ENCODE measurements around the gene PRKCB.
"Not testable (repeated sequence)": the region's sequence is repeated elsewhere in the genome, so short reads cannot be mapped to it uniquely, and the experiment has no call there.

PRKCB gene

GRCh38 chr16:24129412-24129918, 293.7 kb downstream of the PRKCB start:
- no peak for DNase-seq (ENCODE audit: low read depth in 3 of 3)

GRCh38 chr16:24130494-24131085, 294.8 kb downstream of the PRKCB start:
- no peak for DNase-seq (ENCODE audit: low read depth in 3 of 3)

GRCh38 chr16:24131294-24131693, 295.5 kb downstream of the PRKCB start:
- DNase-seq (ENCODE audit: low read depth in 3 of 3) = no peak

- no peak for DNase-seq (ENCODE audit: low read depth in 3 of 3)
These were observed 296.4 kb downstream of the PRKCB start for GRCh38 chr16:24132048-24132796.

- no peak for DNase-seq (ENCODE audit: low read depth in 3 of 3)
These were observed 297.0 kb downstream of the PRKCB start for GRCh38 chr16:24132797-24133155.

- DNase-seq (ENCODE audit: low read depth in 3 of 3) = no peak
These were observed 300.1 kb downstream of the PRKCB start for GRCh38 chr16:24135624-24136565.

GRCh38 chr16:24138024-24138423, 302.2 kb downstream of the PRKCB start:
- no peak for DNase-seq (ENCODE audit: low read depth in 3 of 3)

- DNase-seq (ENCODE audit: low read depth in 3 of 3) = no peak
These were observed 302.8 kb downstream of the PRKCB start for GRCh38 chr16:24138575-24138974.

GRCh38 chr16:24139282-24139681, 303.5 kb downstream of the PRKCB start:
- no peak for DNase-seq (ENCODE audit: low read depth in 3 of 3)

GRCh38 chr16:24140730-24141129, 304.9 kb downstream of the PRKCB start:
- DNase-seq (ENCODE audit: low read depth in 3 of 3) = no peak

- no peak for DNase-seq (ENCODE audit: low read depth in 3 of 3)
These were observed 305.7 kb downstream of the PRKCB start for GRCh38 chr16:24141466-24141865.

GRCh38 chr16:24141917-24142316, 306.1 kb downstream of the PRKCB start:
- no peak for DNase-seq (ENCODE audit: low read depth in 3 of 3)

- no peak for DNase-seq (ENCODE audit: low read depth in 3 of 3)
These were observed 310.1 kb downstream of the PRKCB start for GRCh38 chr16:24145927-24146326.

- no peak for DNase-seq (ENCODE audit: low read depth in 3 of 3)
These were observed 310.7 kb downstream of the PRKCB start for GRCh38 chr16:24146518-24146917.

GRCh38 chr16:24149102-24149501, 313.3 kb downstream of the PRKCB start:
- DNase-seq (ENCODE audit: low read depth in 3 of 3) = no peak

- no peak for DNase-seq (ENCODE audit: low read depth in 3 of 3)
These were observed 314.5 kb downstream of the PRKCB start for GRCh38 chr16:24150282-24150681.

- DNase-seq (ENCODE audit: low read depth in 3 of 3) = peak in 1 of 3 experiments; percentile 0
These were observed 315.7 kb downstream of the PRKCB start for GRCh38 chr16:24151482-24151939.

GRCh38 chr16:24152048-24152447, 316.3 kb downstream of the PRKCB start:
- not testable (repeated sequence) for DNase-seq (ENCODE audit: low read depth in 3 of 3)

GRCh38 chr16:24152826-24153225, 317.0 kb downstream of the PRKCB start:
- no peak for DNase-seq (ENCODE audit: low read depth in 3 of 3)

- no peak for DNase-seq (ENCODE audit: low read depth in 3 of 3)
These were observed 321.0 kb downstream of the PRKCB start for GRCh38 chr16:24156777-24157176.

GRCh38 chr16:24163935-24164334, 328.2 kb downstream of the PRKCB start:
- no peak for DNase-seq (ENCODE audit: low read depth in 3 of 3)

GRCh38 chr16:24164416-24164815, 328.6 kb downstream of the PRKCB start:
- no peak for DNase-seq (ENCODE audit: low read depth in 3 of 3)
